Uterus (tissue), 2 donors: ENCODE results near the gene PLCB2.

Experiments used
- CTCF ChIP-seq, 4 experiments: fragments of 200-600 bp in 2 of 4; fragments of 450-650 bp in 2 of 4; sonication (generic) in 2 of 4; IDR thresholded peaks; one replicate each; pipeline ENCODE4 v1.5.1; 2016 to 2019; ENCODE audit warnings: antibody characterized with exemption in 4 of 4, mild to moderate bottlenecking in 2 of 4, moderate library complexity in 1 of 4
- POLR2A ChIP-seq, 2 donors: fragments of 450-650 bp; IDR thresholded peaks; one replicate each; pipeline ENCODE4 v1.6.1; 2016; ENCODE audit warnings: antibody characterized with exemption in 2 of 2, mild to moderate bottlenecking in 1 of 2, moderate library complexity in 1 of 2

GRCh38 chr15:40242213-40242599 is 65.5 kb downstream of the PLCB2 start:
- TF ChIP-seq POLR2A (IDR thresholded peaks at IDR 0.05) (no peak), CTCF (IDR thresholded peaks at IDR 0.05) (no peak)
